ENCODE data around the gene ARHGEF25.
"Not testable (repeated sequence)": the region's sequence is repeated elsewhere in the genome, so short reads cannot be mapped to it uniquely, and the experiment has no call there.

ARHGEF25 gene

DNA sequence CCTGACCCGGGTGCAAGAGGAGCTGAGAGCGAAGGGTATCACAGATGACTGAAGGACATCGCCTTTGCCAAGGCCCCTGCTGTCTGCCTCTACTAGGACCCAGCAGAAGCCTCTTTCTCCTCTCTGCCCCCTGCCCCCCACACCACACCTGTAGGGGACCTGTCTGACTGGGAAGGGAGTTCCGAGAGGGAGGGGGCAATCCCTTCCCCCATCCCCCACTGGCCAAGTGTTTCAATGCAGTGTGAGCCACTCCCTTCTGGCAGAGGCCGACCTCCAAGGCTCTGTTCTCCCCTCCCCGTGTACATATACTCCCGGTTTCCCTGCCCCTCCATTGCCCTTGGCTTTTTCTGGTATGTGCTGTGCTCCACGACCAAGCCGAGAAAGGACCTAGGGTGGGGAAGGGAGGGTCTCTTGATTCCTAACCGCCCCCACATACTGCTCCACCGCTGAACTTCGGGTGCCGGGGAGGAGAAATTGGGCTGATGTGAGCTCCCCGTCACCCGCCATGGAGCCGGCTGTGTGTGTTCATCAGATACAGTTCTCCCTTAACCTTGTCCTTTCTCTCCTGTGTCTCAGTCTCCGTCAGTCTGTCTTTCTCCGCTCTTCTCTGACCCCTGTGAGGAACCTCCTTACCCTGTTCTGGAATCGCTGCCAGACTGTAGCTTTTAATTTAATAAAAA is 2.0 kb upstream of the ARHGEF25 start:
- no peak for DNase-seq (ENCODE audit: low read depth in 2 of 2)

DNA sequence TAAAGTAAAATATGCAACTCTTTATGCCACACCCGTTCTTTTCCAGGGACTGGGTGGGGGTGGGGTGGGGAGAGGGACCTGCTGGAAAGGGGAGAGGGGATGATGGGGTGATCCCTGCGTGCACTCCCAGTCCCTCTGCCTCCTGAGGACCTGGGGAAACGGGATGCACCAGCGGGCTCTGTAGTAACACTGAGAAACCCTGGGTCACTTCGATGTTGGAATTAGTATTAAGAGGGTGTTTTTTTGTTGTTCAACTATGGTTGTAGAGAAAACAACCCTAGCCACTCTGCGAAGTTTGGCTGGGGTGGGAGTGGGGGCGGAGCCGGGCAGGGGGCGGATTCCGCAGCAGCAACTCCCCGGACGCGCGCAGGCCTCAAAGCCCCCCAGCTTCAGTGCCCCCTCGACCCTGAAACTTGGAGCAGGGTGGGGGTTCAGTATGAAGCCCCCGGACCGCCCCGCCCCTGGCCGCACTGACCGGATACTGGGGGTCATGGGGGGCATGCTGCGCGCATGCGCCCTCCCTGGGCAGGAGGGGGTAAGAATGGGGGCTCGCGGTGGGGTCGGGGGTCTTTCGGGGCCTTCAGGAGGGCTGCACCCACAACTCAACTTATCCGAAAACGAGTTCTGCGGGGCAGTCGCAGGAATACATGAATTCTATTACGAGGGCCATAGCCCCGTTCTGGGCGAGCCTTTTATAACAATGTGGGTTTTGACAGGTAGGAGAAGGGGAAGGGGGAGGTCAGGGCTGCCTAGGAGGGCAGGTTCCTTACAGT is 1.3 kb upstream of the ARHGEF25 start:
- no peak for DNase-seq (ENCODE audit: low read depth in 2 of 2)

DNA sequence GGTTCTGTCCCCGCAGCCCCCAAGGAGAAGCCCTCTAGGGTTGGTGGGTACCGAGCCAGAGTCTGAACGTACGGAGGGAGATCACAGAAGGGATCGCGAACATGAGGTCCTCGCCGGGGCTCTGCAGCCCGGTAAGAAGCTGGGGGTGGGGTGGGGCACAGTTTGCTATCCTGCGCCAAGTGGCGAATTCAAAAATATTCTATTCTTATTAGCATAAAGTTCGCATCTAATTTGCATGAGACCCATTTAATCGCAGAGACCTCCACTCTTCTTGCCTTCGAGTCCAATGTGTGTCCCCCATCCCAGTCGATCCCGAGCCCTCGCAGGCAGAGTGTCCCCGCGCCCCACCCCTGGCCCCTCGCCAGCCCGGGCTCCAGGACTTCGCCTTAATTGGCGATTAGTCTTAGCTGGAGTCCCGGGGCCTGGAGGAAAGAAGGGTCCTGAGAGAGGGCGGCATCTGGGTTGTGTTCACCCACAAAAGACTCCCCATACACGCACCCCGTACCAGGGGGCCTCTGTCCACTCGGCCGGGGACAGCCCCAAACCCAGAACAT is 604 bp upstream of the ARHGEF25 start:
- DNase-seq (ENCODE audit: low read depth in 2 of 2), result no peak

DNA sequence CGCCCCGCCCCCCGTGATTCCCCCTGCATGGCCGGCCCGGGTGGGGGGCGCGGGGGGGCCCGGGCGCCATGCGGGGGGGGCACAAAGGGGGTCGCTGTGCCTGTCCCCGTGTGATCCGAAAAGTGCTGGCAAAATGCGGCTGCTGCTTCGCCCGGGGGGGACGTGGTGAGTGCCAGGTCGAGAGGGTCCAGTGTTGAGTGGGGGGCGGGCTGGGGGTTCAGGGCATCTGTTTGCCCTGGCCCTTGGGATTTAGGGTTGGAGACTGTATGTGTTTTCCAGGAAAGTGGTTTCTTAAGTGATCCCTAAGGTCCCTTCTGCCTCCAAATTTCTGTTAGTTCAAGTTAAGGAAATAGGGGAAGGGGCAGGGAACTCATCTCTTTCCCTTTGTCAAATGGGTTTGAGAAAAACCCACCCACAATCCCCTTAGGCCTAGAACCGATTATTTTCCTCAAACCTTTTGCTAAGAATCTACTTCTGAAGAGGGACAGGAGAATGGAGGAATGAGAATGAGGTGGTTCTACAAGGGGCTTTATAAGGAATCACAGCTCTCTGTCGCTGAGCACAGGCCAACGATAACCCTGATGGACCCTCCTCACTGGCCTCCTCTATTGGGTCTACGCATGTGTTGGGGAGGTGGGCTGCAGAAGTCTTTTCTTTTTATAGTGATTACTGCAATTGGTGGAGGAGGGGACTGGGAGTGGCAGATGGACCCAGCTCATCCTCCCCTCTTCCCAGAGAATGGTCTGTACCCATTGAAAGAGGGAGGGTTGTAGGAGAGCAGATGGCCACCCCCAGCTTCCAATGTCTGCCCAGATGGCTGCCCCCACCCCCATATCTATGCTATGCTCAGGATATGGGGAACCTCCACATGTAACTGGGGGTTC is 834 bp downstream of the ARHGEF25 start:
- no peak for DNase-seq (ENCODE audit: low read depth in 2 of 2)

DNA sequence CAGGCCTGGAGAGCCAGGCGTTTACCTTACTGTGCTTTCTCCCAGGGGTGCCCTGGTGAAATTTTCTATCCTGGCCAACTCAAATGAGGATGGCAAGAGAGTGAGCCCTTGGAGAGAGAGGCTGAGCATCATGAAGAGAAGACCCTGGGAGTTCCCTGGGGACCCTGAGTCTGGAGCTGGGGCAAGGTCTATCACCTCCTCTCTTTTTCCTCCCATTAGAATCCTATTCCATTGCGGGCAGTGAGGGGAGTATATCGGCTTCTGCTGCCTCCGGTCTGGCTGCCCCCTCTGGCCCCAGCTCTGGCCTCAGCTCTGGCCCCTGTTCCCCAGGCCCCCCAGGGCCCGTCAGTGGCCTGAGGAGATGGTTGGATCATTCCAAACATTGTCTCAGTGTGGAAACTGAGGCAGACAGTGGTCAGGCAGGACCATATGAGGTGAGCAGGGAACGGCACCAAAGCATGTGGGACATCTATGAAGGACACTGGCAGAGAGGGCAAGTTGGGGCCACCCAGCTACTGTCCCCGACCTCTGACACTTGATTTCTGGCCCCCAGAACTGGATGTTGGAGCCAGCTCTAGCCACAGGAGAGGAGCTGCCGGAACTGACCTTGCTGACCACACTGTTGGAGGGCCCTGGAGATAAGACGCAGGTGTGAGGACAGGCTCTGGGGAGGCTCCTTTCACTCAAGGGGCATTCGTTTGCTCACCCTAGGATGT is 1.6 kb downstream of the ARHGEF25 start:
- no peak for DNase-seq (ENCODE audit: low read depth in 2 of 2)

DNA sequence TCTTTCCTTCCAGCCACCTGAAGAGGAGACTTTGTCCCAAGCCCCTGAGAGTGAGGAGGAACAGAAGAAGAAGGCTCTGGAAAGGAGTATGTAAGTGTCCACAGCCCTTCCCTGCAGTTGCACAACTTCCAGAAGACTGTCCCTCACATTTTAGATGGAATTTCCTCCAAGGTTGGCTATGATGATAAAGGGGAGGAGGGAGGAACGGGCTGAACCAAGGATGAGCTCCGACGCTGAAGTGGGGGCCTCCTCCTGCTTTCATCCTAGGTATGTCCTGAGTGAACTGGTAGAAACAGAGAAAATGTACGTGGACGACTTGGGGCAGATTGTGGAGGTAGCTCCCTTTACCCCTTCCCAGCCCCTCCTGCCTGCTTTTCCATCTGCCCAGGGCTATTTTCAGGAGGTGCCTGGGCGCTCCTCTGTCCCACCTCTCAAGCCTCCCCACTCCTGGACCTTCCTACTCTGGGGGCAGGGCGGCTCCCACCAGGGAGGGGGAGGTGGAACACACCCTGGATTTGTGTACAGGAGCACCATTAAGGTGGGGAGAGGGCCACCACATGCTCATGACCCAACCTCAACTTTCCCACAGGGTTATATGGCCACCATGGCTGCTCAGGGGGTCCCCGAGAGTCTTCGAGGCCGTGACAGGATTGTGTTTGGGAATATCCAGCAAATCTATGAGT is 2.3 kb downstream of the ARHGEF25 start:
- no peak for DNase-seq (ENCODE audit: low read depth in 2 of 2)

DNA sequence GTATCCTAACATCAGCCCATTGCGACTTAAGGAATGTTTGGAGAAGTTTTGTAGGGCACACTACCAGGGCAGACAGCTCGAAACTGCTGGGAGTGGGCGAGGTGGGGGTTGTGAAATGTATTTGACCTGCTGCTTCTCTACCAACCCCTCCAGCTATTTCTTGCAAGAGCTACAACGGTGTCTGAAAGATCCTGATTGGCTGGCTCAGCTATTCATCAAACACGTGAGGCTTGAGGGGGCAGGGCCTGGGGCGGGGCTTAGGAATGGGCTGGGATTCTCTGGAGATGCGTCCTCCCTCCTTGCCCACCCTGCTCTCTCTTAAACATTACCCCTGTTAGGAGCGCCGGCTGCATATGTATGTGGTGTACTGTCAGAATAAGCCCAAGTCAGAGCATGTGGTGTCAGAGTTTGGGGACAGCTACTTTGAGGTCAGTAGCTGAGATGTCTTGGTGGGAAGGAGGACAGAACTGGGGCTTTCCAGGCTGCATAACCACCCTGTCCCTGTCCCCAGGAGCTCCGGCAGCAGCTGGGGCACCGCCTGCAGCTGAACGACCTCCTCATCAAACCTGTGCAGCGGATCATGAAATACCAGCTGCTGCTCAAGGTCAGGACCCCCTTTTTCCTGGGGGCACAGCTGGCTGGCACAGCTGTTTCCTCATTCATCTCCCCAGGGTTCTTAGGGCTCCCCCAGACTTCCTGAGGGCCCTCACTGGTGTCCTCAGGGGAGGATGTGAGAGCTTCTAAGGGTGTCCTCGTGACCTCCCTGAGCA is 3.1 kb downstream of the ARHGEF25 start:
- no peak for DNase-seq (ENCODE audit: low read depth in 2 of 2)

DNA sequence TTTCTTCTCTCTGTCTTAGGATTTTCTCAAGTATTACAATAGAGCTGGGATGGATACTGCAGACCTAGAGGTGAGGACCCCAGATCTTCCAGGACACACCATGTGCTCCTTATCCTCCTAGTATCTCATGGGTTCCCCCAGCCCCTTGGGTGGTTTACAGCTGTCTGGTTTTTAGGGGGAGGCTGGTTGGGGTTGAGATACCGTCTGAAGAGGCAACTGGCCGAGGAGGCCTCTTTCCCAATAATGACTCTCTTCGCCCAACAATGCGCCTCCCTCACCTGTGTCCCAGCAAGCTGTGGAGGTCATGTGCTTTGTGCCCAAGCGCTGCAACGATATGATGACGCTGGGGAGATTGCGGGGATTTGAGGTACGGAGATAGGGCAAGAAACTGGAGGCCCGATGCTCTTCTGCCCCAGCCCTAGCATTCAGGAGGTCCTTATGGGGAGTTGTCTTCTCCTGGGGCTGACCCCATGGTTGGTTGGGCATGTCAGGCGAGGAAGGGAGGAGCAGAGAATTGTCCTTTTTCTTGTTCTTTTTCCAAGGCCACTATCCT is 3.8 kb downstream of the ARHGEF25 start:
- DNase-seq (ENCODE audit: low read depth in 2 of 2), result no peak

DNA sequence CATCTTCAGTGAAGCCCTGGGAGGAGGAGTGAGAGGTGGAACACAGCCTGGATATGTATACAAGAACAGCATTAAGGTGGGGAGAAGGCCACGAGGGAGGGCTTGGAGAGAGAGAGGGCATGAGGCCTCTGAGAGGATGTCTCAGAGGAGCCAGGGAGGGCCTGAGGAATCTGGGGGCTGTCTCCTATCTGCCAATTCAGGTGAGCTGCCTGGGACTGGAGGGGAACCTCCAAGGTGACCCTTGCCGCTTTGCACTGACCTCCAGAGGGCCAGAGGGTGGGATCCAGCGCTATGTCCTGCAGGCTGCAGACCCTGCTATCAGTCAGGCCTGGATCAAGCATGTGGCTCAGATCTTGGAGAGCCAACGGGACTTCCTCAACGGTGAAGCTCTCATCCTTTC is 4.4 kb downstream of the ARHGEF25 start:
- no peak for DNase-seq (ENCODE audit: low read depth in 2 of 2)

DNA sequence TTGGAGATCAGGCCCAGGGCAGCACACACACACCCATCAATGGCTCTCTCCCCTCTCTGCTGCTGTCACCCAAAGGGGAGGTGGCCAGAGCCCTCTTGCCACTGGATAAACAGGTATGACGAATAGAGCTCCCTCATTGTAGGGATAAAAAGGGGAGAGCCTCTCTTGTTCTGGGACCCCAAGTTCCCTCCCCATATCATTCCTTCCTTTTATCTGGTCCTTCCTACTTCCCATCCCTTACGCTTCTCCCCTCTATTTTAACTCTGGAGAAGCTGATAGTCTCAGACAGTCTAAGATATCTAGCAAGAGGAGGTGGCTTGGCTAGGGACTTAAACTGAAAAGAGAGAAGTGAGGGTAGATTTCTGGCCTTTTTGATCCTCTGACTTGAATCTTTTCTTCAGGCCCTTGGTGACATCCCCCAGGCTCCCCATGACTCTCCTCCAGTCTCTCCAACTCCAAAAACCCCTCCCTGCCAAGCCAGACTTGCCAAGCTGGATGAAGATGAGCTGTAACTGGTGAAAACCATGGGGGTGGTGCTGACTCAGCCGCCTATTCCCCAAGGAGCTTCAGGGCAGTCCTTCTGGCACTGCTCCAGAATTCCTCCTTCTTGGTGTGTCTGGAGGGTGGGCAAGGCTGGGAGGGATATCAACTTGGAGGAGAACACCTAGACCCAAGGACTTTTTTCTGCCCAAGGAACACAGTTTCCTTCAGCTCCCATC is 5.3 kb downstream of the ARHGEF25 start:
- no peak for DNase-seq (ENCODE audit: low read depth in 2 of 2)

DNA sequence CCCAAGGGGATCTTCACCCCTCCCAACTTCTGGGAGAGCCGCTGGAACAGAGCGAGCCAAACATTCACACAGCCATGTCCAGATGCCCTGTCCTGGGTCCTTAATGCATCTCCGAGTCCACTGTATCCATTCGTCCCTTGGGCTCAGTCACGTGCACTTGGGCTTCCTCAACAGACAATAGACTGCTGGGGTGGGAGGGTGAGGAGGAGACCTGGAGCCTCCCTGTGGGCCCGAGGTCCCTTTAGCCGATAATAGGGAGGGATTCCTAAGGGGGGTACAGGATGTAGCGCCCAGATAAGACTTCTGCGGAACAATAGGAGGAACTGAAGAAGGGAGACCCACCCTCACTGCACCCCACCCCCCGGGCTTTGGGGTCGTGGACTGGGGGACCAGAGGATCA is 6.7 kb downstream of the ARHGEF25 start:
- no peak for DNase-seq (ENCODE audit: low read depth in 2 of 2)

DNA sequence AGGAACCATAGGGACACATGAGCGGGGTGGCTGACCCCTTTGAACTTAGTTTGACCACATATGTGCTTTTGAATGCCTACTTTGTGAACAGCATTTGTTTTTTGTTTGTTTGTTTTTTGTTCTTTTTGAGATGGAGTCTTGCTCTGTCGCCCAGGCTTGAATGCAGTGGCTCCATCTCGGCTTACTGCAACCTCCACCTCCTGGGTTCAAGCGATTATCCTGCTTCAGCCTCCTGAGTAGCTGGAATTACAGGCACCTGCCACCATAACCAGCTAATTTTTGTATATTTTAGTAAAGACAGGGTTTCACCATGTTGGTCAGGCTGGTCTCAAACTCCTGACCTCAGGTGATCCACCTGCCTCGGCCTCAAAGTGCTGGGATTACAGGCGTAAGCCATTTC is 7.2 kb downstream of the ARHGEF25 start:
- not testable (repeated sequence) for DNase-seq (ENCODE audit: low read depth in 2 of 2)

DNA sequence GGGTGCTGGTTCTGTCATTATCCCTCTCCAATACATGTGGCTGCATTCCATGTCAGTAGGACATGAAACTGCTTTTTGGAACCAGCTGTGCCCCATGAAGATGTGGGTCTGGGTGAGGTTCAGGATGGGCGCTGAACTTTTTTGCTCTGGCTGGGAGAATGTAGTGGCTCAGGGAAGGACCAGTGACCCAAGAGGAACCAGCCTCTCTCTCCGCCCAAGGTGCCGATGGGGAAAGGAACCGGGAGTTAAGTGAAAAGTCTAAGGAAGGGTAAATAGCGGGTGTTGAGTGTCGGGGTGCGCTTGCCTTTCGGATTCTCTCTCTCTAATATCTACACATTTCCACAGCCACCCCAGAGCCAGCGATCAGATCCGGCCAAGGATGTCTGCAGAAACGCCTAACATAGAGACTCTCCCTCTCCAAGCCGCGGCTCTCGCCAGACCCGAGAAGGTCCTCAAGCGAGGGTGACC is 7.8 kb downstream of the ARHGEF25 start:
- no peak for DNase-seq (ENCODE audit: low read depth in 2 of 2)

DNA sequence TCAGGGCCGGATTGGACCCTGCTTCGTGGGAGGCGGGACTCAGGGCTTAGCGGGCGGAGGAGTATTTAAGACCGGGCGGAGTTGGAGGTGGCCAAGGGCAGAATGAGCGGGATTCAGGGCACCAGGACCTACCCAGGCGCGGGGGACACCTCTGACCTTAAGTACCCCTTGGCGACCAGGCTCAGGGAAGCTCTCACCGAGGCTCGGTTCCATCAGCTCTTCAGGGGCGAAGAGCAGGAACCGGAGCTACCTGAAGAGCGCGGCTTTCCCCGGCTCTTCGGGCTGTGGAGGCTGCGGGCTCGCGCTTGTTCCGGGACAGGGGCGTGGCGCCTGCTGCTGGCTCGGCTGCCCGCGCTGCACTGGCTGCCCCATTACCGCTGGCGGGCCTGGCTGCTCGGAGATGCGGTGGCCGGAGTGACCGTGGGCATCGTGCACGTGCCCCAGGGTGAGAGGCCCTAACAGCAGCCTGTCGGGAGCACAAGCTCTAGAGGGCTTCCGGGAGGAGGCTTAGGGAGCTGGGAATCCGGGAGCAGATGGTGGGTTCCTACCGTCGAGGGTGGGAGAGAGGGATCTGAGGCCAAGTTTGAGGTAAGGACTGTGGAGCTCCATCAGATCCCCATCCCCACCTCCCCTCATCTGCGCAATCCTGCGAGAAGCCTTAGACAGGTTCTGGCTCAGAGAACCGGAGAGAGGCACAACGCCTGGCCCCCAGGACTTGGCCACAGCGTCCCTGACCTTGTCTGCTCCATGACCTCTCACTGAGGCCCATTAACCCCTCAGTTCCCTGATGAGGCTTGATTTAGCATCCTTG is 8.4 kb downstream of the ARHGEF25 start:
- no peak for DNase-seq (ENCODE audit: low read depth in 2 of 2)

DNA sequence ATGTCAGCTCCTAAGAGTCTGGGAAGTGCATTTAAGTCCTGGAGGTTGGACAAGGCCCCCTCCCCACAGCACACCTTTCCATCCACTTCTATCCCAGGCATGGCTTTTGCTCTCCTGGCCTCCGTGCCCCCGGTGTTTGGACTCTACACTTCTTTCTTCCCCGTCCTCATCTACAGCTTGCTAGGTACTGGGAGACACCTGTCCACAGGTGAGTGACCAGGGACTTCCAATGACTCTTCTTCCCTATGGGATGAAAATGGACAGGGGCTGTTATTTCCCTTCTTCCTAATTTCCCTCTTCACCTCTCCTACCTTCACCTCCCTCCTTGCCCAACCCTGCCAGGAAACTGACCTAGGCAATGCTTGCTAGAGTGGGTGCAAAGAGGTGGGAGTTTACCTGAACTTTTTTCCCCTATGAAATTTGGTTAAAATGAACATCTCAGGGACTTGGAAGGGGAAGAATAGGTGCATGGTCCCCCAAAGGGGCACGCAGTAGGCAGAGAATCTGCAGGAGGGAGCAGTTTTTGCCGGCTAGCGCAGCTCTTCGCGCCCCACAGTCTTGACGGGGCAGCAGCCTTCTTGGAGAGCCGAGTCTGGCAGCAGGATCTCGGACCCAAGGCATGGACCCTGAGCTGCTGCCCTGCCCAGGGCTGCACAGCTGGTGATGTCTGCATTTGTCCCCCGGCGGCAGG is 9.2 kb downstream of the ARHGEF25 start:
- DNase-seq (ENCODE audit: low read depth in 2 of 2), result no peak

DNA sequence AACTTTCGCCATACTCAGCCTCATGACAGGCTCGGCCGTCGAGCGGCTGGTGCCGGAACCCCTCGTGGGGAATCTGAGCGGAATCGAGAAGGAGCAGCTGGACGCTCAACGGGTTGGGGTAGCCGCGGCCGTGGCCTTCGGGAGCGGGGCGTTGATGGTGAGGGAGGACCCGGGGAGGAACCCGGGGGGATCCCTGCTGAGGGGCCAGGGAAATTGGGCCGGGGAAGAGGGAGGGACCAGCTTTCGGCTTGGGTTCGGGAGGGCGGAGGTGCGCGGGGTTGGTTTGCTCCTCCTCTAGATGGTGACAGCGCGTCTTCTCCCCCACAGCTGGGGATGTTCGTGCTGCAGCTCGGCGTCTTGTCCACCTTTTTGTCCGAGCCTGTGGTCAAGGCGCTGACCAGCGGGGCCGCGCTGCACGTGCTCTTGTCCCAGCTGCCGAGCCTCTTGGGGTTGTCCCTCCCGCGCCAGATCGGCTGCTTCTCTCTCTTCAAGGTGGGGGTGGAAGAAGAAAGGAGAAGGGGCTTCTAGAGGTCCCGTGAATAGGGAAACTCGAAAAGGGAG is 9.8 kb downstream of the ARHGEF25 start:
- no peak for DNase-seq (ENCODE audit: low read depth in 2 of 2)
